Heart right ventricle (tissue), 16 donors: ENCODE results near the gene FGF19. TPM values are rescaled to one million over a fixed set of nuclear protein-coding genes. Genes with fewer than 3 reads are reported as not detected.
A peak's percentile ranks its signal among the peaks of the same experiment; 100 is the strongest.

Source experiments
- ATAC-seq, 8 donors: fragments of 200-7000 bp; cut with Tn5 transposase; one replicate each; pipeline ENCODE4 v1.9.1; 2020; ENCODE audit warnings: mild to moderate bottlenecking in 8 of 8, moderate library complexity in 8 of 8, moderate number of reproducible peaks in 1 of 8
- DNase-seq, 2 donors: peaks; one replicate each; pipeline ENCODE4 v3.0.0-alpha.2; 2020
- H3K27ac ChIP-seq, 10 donors: fragments of 200-600 bp; sonication (generic) in 2 of 10; one replicate each; pipeline versions ENCODE4 v1.5.0 to v1.8.0; 2020 to 2022; ENCODE audit warnings: mild to moderate bottlenecking in 3 of 10
- H3K27me3 ChIP-seq, 7 donors: fragments of 200-600 bp; one replicate each; pipeline ENCODE4 v1.8.0; 2021 to 2022; ENCODE audit warnings: mild to moderate bottlenecking in 2 of 7
- H3K36me3 ChIP-seq, 9 donors: fragments of 200-600 bp; sonication (generic) in 1 of 9; one replicate each; pipeline versions ENCODE4 v1.5.0 to v1.8.0; 2020 to 2022; ENCODE audit warnings: mild to moderate bottlenecking in 2 of 9
- H3K4me1 ChIP-seq, 9 donors: fragments of 200-600 bp; sonication (generic) in 1 of 9; one replicate each; pipeline versions ENCODE4 v1.5.0 to v1.8.0; 2020 to 2022; ENCODE audit warnings: mild to moderate bottlenecking in 4 of 9
- H3K4me3 ChIP-seq, 10 donors: fragments of 200-600 bp; sonication (generic) in 2 of 10; one replicate each; pipeline versions ENCODE4 v1.5.0 to v1.8.0; 2020 to 2022; ENCODE audit warnings: mild to moderate bottlenecking in 7 of 10, moderate library complexity in 2 of 10
- H3K9me3 ChIP-seq, 11 donors: fragments of 200-600 bp in 10 of 11; sonication (generic) in 2 of 11; one replicate each; pipeline versions ENCODE4 v1.5.0 to v1.8.0; 2013 to 2022; ENCODE audit warnings: mild to moderate bottlenecking in 2 of 11, control low read depth in 1 of 11, moderate library complexity in 1 of 11
- CTCF ChIP-seq, 9 donors: fragments of 200-600 bp; sonication (generic) in 2 of 9; IDR thresholded peaks; one replicate each; pipeline versions ENCODE4 v1.5.0 to v1.8.0; 2021 to 2022; ENCODE audit warnings: antibody characterized with exemption in 9 of 9, mild to moderate bottlenecking in 5 of 9, moderate library complexity in 1 of 9
- WGBS, 2 donors: extraction: QIAGEN DNeasy Blood & Tissue Kit; methylation state at CpG; one replicate each; pipeline ENCODE4 v1.1.7; 2013; ENCODE audit warnings: inconsistent platforms in 1 of 2; 5-methylcytosine and 5-hydroxymethylcytosine counted together
- intact Hi-C, 10 donors: fragments of 100-400 bp; cut with DNase I; formaldehyde crosslinking; loops; one replicate each; pipeline versions ENCODE4 v1.11.1 to v1.14.2; 2022
- polyA plus RNA-seq, 2 donors: library from polyadenylated mRNA; stranded (reverse); fragments of 200-250 nt; gene quantifications; one replicate each; pipeline ENCODE4 v1.2.3, GENCODE V29; 2013
- total RNA-seq, 10 donors: library from RNA; stranded (reverse); fragmentation: NEBNext Ultra II Directional in 3 of 10; extraction: Animal tissue kit (Norgen Biotek cat#: 25700) in 3 of 10; gene quantifications; one replicate each; pipeline versions ENCODE4 v1.2.1 to v1.2.4, GENCODE V29; 2021 to 2023
- donor health status: Arrhythmogenic right ventricular cardiomyopathy.
- donor health status: ischemic (EF 13 %, LVEDD 7.1; RV severe dilation, severe dysfunction).
- donor health status: healthy with polysubstance abuse.
- donor health status: DM: no; HTN: yes; CAD: no.
- donor health status: DM: no; HTN: no; CAD: no.
- donor health status: ischemic (EF 25% LVEDD 6.9; RV normal size, moderate dysfunction).
- donor health status: ischemic (EF 25% LVEDD 5.7; RV mildly dilated, moderate dysfunction).
- donor health status: healthy.
- donor health status: DM: yes; HTN: yes; CAD: no.
- donor health status: Ischemic cardiomyopathy.
- donor health status: ischemic (EF 35%, LVEDD 5.7; RV mildly dilated, moderate dysfunction).
- donor health status: nonischemic (EF 11% LVEDD 7.7; RV severe dilation, severe dysfunction).
- donor health status: DM: yes; HTN: yes; CAD: no.
- donor health status: PGD.
- donor health status: ischemic (EF 29% LVEDD 5.4; RV normal size, mild dysfunction).
- donor health status: nonischemic (EF 23%, LVEDD 6.1; RV moderate dilation, normal function).

FGF19 gene
- total and polyA plus RNA-seq, 12 donors: not detected

GRCh38 chr11:69734367-69734766 is 30.5 kb upstream of the FGF19 start:
- peaks cover 0 to 38% (median 15%) of the 10 kb centered on the region in 11 donors for H3K9me3 ChIP-seq
- no peak overlapping the region for H3K4me3 ChIP-seq
- DNase-seq (no peak), ATAC-seq (no peak)
- H3K27me3 ChIP-seq: peaks cover 0 to 29% (median 17%) of the 10 kb centered on the region in 7 donors
- no peaks in the 10 kb centered on the region for H3K4me1 ChIP-seq
- intact Hi-C loops: no loop called here
- no peak for TF ChIP-seq CTCF (IDR thresholded peaks at IDR 0.05)
- H3K36me3 ChIP-seq: no peaks in the 10 kb centered on the region
- no peak overlapping the region for H3K27ac ChIP-seq
- 95 to 96% methylated on average over 2 of the region's 2 CpGs for WGBS, 2 donors

GRCh38 chr11:69732910-69733309 is 29.1 kb upstream of the FGF19 start:
- Histone ChIP-seq H3K27me3 (peaks cover 0 to 43% (median 22%) of the 10 kb centered on the region in 7 donors), H3K4me3 (no peak overlapping the region), H3K9me3 (peaks cover 0 to 23% (median 6%) of the 10 kb centered on the region in 11 donors), H3K27ac (no peak overlapping the region), H3K36me3 (no peaks in the 10 kb centered on the region), H3K4me1 (no peaks in the 10 kb centered on the region)
- DNase-seq: no peak
- WGBS, 2 donors: 60 to 64% methylated on average over 7 of the region's 7 CpGs
- no peak for ATAC-seq
- intact Hi-C loops: no loop called here
- TF ChIP-seq CTCF (IDR thresholded peaks at IDR 0.05): no peak

DNA sequence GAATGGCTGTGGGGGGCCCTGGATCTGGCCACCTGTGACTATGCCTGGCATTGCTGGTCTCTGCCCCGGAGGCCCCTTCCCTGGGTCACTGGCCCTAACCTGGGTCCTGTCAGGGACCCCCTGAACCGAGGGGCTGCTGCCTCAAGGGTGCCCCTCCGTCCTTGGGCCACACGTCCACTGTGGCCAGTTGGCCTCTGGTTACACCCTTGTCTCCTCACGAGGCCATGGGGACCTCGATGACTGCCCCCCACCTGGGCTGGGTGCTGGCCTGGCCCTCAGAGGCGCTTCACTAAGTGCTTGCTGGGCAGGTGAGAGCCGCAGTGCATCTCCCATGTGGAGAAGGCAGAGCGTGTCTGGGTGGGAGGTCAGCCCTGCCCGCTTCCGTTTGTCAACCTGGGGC is 27.3 kb upstream of the FGF19 start:
- DNase-seq: no peak

DNA sequence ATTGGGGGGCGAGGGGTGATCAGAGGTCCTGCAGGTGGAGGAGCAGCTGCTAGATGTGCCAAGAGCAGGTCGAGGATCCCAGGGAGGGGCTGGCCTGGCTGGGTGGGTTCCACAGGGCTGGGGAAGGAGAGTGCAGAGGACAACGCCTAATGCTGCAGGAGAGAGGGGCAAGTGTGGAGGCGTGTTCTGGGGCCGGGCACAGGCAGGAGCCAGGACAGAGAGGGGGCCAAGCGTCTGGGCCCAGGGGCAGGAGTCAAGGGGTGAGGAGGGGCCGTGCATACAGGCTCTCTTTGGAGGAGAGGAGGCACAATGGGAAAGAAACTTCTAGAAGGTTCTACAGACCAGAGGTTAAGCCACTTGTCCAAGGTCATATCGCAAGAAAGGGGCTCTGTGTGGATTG is 26.7 kb upstream of the FGF19 start:
- no peak for TF ChIP-seq CTCF (IDR thresholded peaks at IDR 0.05)
- intact Hi-C loops: no loop called here
- WGBS, 2 donors: 77 to 84% methylated on average over 8 of the region's 8 CpGs
- H3K4me3 ChIP-seq: no peak overlapping the region
- ATAC-seq: no peak
- no peak overlapping the region for H3K27ac ChIP-seq
- no peak for DNase-seq
- H3K36me3 ChIP-seq: no peaks in the 10 kb centered on the region
- H3K4me1 ChIP-seq: no peaks in the 10 kb centered on the region
- H3K27me3 ChIP-seq: peaks cover 0 to 66% (median 39%) of the 10 kb centered on the region in 7 donors
- H3K9me3 ChIP-seq: peaks cover 0 to 17% (median 6%) of the 10 kb centered on the region in 11 donors

More for the DNA sequence above, 27.3 kb upstream of the FGF19 start:
- Histone ChIP-seq H3K4me1 (no peaks in the 10 kb centered on the region), H3K9me3 (peaks cover 0 to 17% (median 6%) of the 10 kb centered on the region in 11 donors), H3K36me3 (no peaks in the 10 kb centered on the region), H3K4me3 (no peak overlapping the region), H3K27me3 (peaks cover 0 to 60% (median 34%) of the 10 kb centered on the region in 7 donors), H3K27ac (no peak overlapping the region)
- TF ChIP-seq CTCF (IDR thresholded peaks at IDR 0.05): no peak
- intact Hi-C loops: no loop called here
- WGBS, 2 donors: 79 to 85% methylated on average over 11 of the region's 11 CpGs
- peak in 1 of 8 donors; percentile 47 for ATAC-seq
